Measurements from ENCODE around the gene STK32C. TPM values are rescaled to one million over a fixed set of nuclear protein-coding genes. Genes with fewer than 3 reads are reported as not detected.

STK32C gene
- total and polyA plus RNA-seq, 2 donors (not counting 1 experiment from before 2014, with no cell fraction given): 9.9 to 16.8 TPM

DNA sequence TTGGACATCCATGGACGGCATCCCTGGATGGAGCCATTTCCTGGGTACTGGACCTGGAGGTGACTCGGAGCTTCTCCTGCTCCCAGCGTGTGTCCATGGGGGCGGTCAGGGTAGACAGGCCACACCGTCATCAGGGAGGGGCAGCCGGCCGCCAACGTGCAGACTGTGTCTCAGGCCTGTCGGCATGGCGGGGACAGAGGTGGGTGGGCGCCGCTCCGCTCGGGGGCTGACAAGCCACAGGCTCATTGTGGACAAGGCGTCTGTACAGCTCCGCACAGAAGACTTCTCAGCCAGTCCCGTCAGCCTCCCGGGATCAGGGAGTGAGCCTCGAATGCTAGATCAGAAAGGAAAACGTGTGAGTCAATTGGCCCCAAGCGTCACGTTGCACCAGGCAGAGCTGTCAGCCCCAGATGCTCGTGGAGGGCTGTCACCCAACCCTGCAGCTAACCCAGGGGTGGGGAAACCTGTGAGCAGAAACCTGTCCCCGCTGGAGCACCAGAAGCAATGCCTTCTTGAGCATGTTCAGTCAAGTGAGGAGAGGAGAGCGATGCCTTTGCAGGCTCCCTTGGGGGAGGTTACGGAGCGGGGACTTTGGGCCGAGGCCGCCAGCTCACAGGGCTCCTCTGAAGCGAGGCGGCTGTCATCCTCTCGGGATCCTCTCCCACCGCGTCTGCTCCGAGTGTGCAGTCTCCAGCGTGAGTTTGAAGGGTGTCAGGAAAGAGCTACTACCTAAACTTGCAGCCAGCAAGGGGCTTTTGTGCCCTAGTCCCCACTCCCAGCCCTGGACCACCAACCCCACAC is 137.0 kb downstream of the STK32C start:
- WGBS (ENCODE audit: insufficient coverage): 74% methylated on average over 34 of the region's 36 CpGs
- Mint-ChIP-seq H3K4me1 (no peaks in the 10 kb centered on the region), H3K27ac (no peak overlapping the region), H3K9me3 (ENCODE audit: insufficient read depth) (no peaks in the 10 kb centered on the region), H3K27me3 (peaks cover 4% of the 10 kb centered on the region), H3K4me3 (no peak overlapping the region)
- no peak for DNase-seq
- Histone ChIP-seq H3K36me3 (replicated peaks in 1 of 2; ENCODE audit: control extremely low read depth in 1 of 2, control insufficient read depth in 1 of 2, extremely low read depth in 1 of 2, insufficient read depth in 2 of 2, low read length in 1 of 2) (no peaks in the 10 kb centered on the region), H3K9ac (ENCODE audit: low read length) (no peak overlapping the region), H3K4me3 (ENCODE audit: control extremely low read depth in 1 of 5, extremely low read depth in 1 of 5, insufficient read depth in 1 of 5, low read depth in 2 of 5, low read length in 4 of 5) (no peak overlapping the region), H3K9me3 (ENCODE audit: control extremely low read depth in 1 of 3, control insufficient read depth in 2 of 3, insufficient read depth in 1 of 3, low read length in 2 of 3) (peaks cover 0 to 5% (median 0%) of the 10 kb centered on the region in 3 donors), H2AFZ (ENCODE audit: insufficient read depth, low read depth, low read length, poor library complexity, severe bottlenecking) (no peak overlapping the region), H3K4me2 (replicated peaks; ENCODE audit: low read depth, low read length, poor library complexity, severe bottlenecking) (no peak overlapping the region), H3K79me2 (ENCODE audit: control insufficient read depth, insufficient read depth, low read length) (no peaks in the 10 kb centered on the region), H3K27me3 (replicated peaks in 1 of 4; ENCODE audit: control extremely low read depth in 1 of 4, control insufficient read depth in 3 of 4, insufficient read depth in 4 of 4, low read length in 3 of 4) (no peaks in the 10 kb centered on the region), H3K4me1 (ENCODE audit: control insufficient read depth in 2 of 2, insufficient read depth in 2 of 2, low read length in 2 of 2) (peaks cover under 1 to 3% of the 10 kb centered on the region in 2 donors), H4K20me1 (ENCODE audit: control insufficient read depth, insufficient read depth, low read length, poor library complexity, severe bottlenecking) (no peaks in the 10 kb centered on the region), H3K27ac (ENCODE audit: low read length in 2 of 2) (no peak overlapping the region)
- CTCF ChIA-PET: no interaction called here
- no peak for ATAC-seq (ENCODE audit: low read depth)
- POLR2A ChIA-PET: no interaction called here
- no peak for TF ChIP-seq EZH2 (IDR thresholded peaks at IDR 0.05; ENCODE audit: borderline replicate concordance, insufficient read depth, low read depth, low read length, poor library complexity, severe bottlenecking)
- TF ChIP-seq, protein P1, sequence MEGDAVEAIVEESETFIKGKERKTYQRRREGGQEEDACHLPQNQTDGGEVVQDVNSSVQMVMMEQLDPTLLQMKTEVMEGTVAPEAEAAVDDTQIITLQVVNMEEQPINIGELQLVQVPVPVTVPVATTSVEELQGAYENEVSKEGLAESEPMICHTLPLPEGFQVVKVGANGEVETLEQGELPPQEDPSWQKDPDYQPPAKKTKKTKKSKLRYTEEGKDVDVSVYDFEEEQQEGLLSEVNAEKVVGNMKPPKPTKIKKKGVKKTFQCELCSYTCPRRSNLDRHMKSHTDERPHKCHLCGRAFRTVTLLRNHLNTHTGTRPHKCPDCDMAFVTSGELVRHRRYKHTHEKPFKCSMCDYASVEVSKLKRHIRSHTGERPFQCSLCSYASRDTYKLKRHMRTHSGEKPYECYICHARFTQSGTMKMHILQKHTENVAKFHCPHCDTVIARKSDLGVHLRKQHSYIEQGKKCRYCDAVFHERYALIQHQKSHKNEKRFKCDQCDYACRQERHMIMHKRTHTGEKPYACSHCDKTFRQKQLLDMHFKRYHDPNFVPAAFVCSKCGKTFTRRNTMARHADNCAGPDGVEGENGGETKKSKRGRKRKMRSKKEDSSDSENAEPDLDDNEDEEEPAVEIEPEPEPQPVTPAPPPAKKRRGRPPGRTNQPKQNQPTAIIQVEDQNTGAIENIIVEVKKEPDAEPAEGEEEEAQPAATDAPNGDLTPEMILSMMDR (IDR thresholded peaks at IDR 0.05): no peak
- intact Hi-C loops (cut with micrococcal nuclease): no loop called here

DNA sequence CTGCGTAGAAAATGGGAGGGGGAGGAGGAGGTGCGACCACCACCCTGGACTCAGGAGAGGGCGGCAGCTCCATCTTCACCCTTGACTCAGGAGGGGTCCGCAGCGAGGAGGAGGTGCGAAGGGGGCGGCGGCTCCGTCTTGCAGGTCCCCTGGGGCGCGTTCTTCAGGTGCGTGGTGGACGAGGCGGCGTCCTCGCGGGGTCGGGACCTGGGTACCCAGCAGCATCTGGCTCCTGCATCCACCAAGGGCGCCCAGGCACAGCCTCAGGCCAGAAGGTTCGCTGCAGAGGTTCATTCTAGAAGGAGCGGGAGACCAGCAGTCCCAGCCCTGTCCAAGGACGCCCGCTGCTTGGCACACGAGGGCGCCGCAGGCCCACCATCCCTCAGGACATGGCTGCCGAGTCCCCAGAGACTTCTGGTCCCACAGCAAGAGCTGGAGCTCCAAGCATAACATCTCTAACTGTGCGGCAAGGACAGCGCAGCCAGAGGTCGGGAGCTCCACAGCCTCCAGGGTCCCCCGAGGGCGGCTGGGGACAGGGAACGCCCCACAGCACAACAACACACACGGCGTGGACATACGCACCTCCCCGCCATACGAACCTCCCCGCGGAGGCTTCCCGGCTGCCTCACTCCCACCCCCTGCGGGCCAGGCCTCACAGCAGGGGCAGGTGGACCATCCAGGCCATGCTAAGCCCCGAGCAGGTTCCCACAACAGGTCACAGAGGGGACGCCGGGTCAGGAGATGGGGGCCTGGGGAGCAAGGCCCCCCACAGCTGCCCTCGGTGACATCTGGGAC is 137.8 kb downstream of the STK32C start:
- H3K27ac Mint-ChIP-seq: no peak overlapping the region
- Histone ChIP-seq H3K27me3 (replicated peaks in 1 of 4; ENCODE audit: control extremely low read depth in 1 of 4, control insufficient read depth in 3 of 4, insufficient read depth in 4 of 4, low read length in 3 of 4) (peaks cover 0 to under 1% (median 0%) of the 10 kb centered on the region in 4 experiments), H3K4me2 (replicated peaks; ENCODE audit: low read depth, low read length, poor library complexity, severe bottlenecking) (no peak overlapping the region), H3K36me3 (replicated peaks in 1 of 2; ENCODE audit: control extremely low read depth in 1 of 2, control insufficient read depth in 1 of 2, extremely low read depth in 1 of 2, insufficient read depth in 2 of 2, low read length in 1 of 2) (no peaks in the 10 kb centered on the region), H2AFZ (ENCODE audit: insufficient read depth, low read depth, low read length, poor library complexity, severe bottlenecking) (no peak overlapping the region), H3K4me3 (ENCODE audit: control extremely low read depth in 1 of 5, extremely low read depth in 1 of 5, insufficient read depth in 1 of 5, low read depth in 2 of 5, low read length in 4 of 5) (no peak overlapping the region), H3K27ac (ENCODE audit: low read length in 2 of 2) (no peak overlapping the region), H3K9me3 (ENCODE audit: control extremely low read depth in 1 of 3, control insufficient read depth in 2 of 3, insufficient read depth in 1 of 3, low read length in 2 of 3) (peaks cover 0 to 5% (median 0%) of the 10 kb centered on the region in 3 donors), H3K9ac (ENCODE audit: low read length) (no peak overlapping the region), H4K20me1 (ENCODE audit: control insufficient read depth, insufficient read depth, low read length, poor library complexity, severe bottlenecking) (no peaks in the 10 kb centered on the region), H3K4me1 (ENCODE audit: control insufficient read depth in 2 of 2, insufficient read depth in 2 of 2, low read length in 2 of 2) (no peaks in the 10 kb centered on the region), H3K79me2 (ENCODE audit: control insufficient read depth, insufficient read depth, low read length) (no peaks in the 10 kb centered on the region)
- no peak for TF ChIP-seq EZH2 (IDR thresholded peaks at IDR 0.05; ENCODE audit: borderline replicate concordance, insufficient read depth, low read depth, low read length, poor library complexity, severe bottlenecking)
- TF ChIP-seq, protein P1 (IDR thresholded peaks at IDR 0.05): no peak
- H3K4me1 Mint-ChIP-seq: no peaks in the 10 kb centered on the region
- POLR2A ChIA-PET: no interaction called here
- WGBS (ENCODE audit: insufficient coverage): 89% methylated on average over 43 of the region's 46 CpGs
- no peak for DNase-seq
- H3K9me3 Mint-ChIP-seq (ENCODE audit: insufficient read depth): no peaks in the 10 kb centered on the region
- H3K4me3 Mint-ChIP-seq: no peak overlapping the region
- CTCF ChIA-PET: no interaction called here
- intact Hi-C loops (cut with micrococcal nuclease): no loop called here
- no peak for ATAC-seq (ENCODE audit: low read depth)
- H3K27me3 Mint-ChIP-seq: peaks cover 4% of the 10 kb centered on the region

Data from B cell (primary cell).